Measurements from ENCODE around the gene CSPG4.
"Not testable (repeated sequence)": the region's sequence is repeated elsewhere in the genome, so short reads cannot be mapped to it uniquely, and the experiment has no call there.

Gene CSPG4

GRCh38 chr15:75723847-75724660 is 11.4 kb upstream of the CSPG4 start:
- DNase-seq (ENCODE audit: low spot score) = peak; percentile 26

- no peak for DNase-seq (ENCODE audit: low spot score)
Measured at GRCh38 chr15:75723171-75723846, 10.7 kb upstream of the CSPG4 start.

- DNase-seq (ENCODE audit: low spot score) = no peak
Measured at GRCh38 chr15:75721923-75722870, 9.5 kb upstream of the CSPG4 start.

- DNase-seq (ENCODE audit: low spot score) = no peak
Measured at GRCh38 chr15:75721480-75721922, 8.9 kb upstream of the CSPG4 start.

GRCh38 chr15:75720787-75721479 is 8.3 kb upstream of the CSPG4 start:
- peak; percentile 72 for DNase-seq (ENCODE audit: low spot score)

- no peak for DNase-seq (ENCODE audit: low spot score)
Measured at GRCh38 chr15:75720297-75720696, 7.6 kb upstream of the CSPG4 start.

GRCh38 chr15:75718328-75718727 is 5.7 kb upstream of the CSPG4 start:
- DNase-seq (ENCODE audit: low spot score) = no peak

- not testable (repeated sequence) for DNase-seq (ENCODE audit: low spot score)
Measured at GRCh38 chr15:75717001-75717400, 4.4 kb upstream of the CSPG4 start.

- DNase-seq (ENCODE audit: low spot score) = not testable (repeated sequence)
Measured at GRCh38 chr15:75716249-75716950, 3.8 kb upstream of the CSPG4 start.

- not testable (repeated sequence) for DNase-seq (ENCODE audit: low spot score)
Measured at GRCh38 chr15:75715312-75715832, 2.7 kb upstream of the CSPG4 start.

- DNase-seq (ENCODE audit: low spot score) = no peak
Measured at GRCh38 chr15:75714195-75714594, 1.5 kb upstream of the CSPG4 start.

- no peak for DNase-seq (ENCODE audit: low spot score)
Measured at GRCh38 chr15:75713338-75713895, 769 bp upstream of the CSPG4 start.

GRCh38 chr15:75711495-75711894 is 1.2 kb downstream of the CSPG4 start:
- DNase-seq (ENCODE audit: low spot score) = not testable (repeated sequence)

GRCh38 chr15:75710874-75711273 is 1.8 kb downstream of the CSPG4 start:
- DNase-seq (ENCODE audit: low spot score) = not testable (repeated sequence)

GRCh38 chr15:75709458-75709857 is 3.2 kb downstream of the CSPG4 start:
- not testable (repeated sequence) for DNase-seq (ENCODE audit: low spot score)

- no peak for DNase-seq (ENCODE audit: low spot score)
Measured at GRCh38 chr15:75706682-75706954, 6.0 kb downstream of the CSPG4 start.

- DNase-seq (ENCODE audit: low spot score) = no peak
Measured at GRCh38 chr15:75705854-75706681, 6.6 kb downstream of the CSPG4 start.

- not testable (repeated sequence) for DNase-seq (ENCODE audit: low spot score)
Measured at GRCh38 chr15:75705375-75705774, 7.3 kb downstream of the CSPG4 start.

- DNase-seq (ENCODE audit: low spot score) = no peak
Measured at GRCh38 chr15:75704618-75705017, 8.0 kb downstream of the CSPG4 start.

GRCh38 chr15:75704263-75704615 is 8.4 kb downstream of the CSPG4 start:
- DNase-seq (ENCODE audit: low spot score) = no peak
